GM18858 (cell line): ENCODE measurements around the gene COPZ1.
A peak's percentile ranks its signal among the peaks of the same experiment; 100 is the strongest.
"Not testable (repeated sequence)": the region's sequence is repeated elsewhere in the genome, so short reads cannot be mapped to it uniquely, and the experiment has no call there.

Experiments used
- ATAC-seq: cut with Tn5 transposase; IDR thresholded peaks from one replicate; pipeline ENCODE4 v1.9.1; 2021; ENCODE audit not compliant: unreplicated experiment

Gene COPZ1

GRCh38 chr12:54324617-54325441 is at the start of gene COPZ1:
Gene COPZ1 (plus strand): TSS chr12:54325131. CDS start chr12:54325164, 33 bp downstream.
- peak; percentile 97 for ATAC-seq

- no peak for ATAC-seq
Measured at GRCh38 chr12:54276368-54276767, 48.6 kb upstream of the COPZ1 start.

- no peak for ATAC-seq
Measured at GRCh38 chr12:54277823-54278276, 47.1 kb upstream of the COPZ1 start.

- no peak for ATAC-seq
Measured at GRCh38 chr12:54279227-54279631, 45.7 kb upstream of the COPZ1 start.

GRCh38 chr12:54279632-54280467 is 45.1 kb upstream of the COPZ1 start, which contains the start of gene CBX5:
Gene CBX5 (minus strand): TSS chr12:54280122. CDS start chr12:54257650, 22,472 bp downstream.
- peak; percentile 66 for ATAC-seq

GRCh38 chr12:54280468-54281260 is 44.3 kb upstream of the COPZ1 start, which contains the start of gene HNRNPA1:
Gene HNRNPA1 (plus strand): TSS chr12:54280726. CDS start chr12:54280808, 82 bp downstream.
- peak; percentile 83 for ATAC-seq

- not testable (repeated sequence) for ATAC-seq
Measured at GRCh38 chr12:54281261-54281638, 43.7 kb upstream of the COPZ1 start.

GRCh38 chr12:54281694-54282093 is 43.2 kb upstream of the COPZ1 start:
- not testable (repeated sequence) for ATAC-seq

GRCh38 chr12:54282949-54283593 is 41.9 kb upstream of the COPZ1 start:
- no peak for ATAC-seq

GRCh38 chr12:54284070-54284780 is 40.7 kb upstream of the COPZ1 start:
- not testable (repeated sequence) for ATAC-seq

GRCh38 chr12:54285150-54286041 is 39.5 kb upstream of the COPZ1 start:
- ATAC-seq = no peak

GRCh38 chr12:54286042-54287030 is 38.6 kb upstream of the COPZ1 start:
- ATAC-seq = no peak

- ATAC-seq = no peak
Measured at GRCh38 chr12:54287261-54288157, 37.4 kb upstream of the COPZ1 start.

GRCh38 chr12:54292083-54292930 is 32.6 kb upstream of the COPZ1 start:
- no peak for ATAC-seq

GRCh38 chr12:54292931-54293241 is 32.0 kb upstream of the COPZ1 start:
- ATAC-seq = no peak
